ENCODE data around the gene PHETA2. TPM values are rescaled to one million over a fixed set of nuclear protein-coding genes. Genes with fewer than 3 reads are reported as not detected.
A peak's percentile ranks its signal among the peaks of the same experiment; 100 is the strongest.
"Not testable (repeated sequence)": the region's sequence is repeated elsewhere in the genome, so short reads cannot be mapped to it uniquely, and the experiment has no call there.

The PHETA2 gene
- total RNA-seq, 2 experiments from 2014 or later, result 3.6 to 4.5 TPM

DNA sequence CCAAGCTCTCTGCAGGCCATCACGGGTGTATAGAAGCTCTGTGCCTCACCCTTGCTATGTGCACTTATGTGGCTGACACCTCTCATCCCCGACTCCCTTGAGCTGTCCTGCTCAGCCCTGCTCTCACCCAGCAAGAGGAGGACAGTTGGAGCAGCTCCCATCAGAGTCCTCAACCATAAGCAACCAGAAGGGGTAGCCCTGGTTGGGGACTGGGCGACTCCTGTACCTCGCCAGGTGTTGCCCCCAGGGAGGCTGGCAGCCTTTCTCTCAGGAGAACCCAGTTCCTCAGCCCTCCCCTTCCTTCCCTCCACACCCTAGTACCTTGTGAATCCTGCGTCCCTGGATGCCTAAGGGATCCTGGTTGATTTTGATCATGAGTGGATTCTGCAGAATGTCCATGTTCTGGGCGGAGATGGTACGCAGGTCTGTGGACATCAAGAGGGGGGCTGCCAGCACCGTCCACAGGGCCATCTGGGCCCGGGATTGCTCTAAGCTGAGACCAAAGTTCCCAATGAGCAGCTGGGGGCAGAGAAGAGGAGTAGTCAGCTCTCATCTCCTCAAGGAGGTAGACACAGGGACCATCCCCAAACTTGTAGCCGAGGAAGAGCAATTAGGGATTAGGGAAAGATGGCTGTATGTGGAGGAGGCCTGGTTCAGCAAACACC, 11.4 kb upstream of the PHETA2 start:
- DNase-seq, result no peak
- Mint-ChIP-seq H3K36me3 (ENCODE audit: low read depth) (peaks cover 89% of the 10 kb centered on the region), H3K27ac (no peak overlapping the region), H3K4me1 (peaks cover 6% of the 10 kb centered on the region), H3K4me3 (no peak overlapping the region), H3K9me3 (peaks cover 6% of the 10 kb centered on the region), H3K27me3 (no peaks in the 10 kb centered on the region)
- ChIA-PET POLR2A (no interaction called here), CTCF (no interaction called here)

DNA sequence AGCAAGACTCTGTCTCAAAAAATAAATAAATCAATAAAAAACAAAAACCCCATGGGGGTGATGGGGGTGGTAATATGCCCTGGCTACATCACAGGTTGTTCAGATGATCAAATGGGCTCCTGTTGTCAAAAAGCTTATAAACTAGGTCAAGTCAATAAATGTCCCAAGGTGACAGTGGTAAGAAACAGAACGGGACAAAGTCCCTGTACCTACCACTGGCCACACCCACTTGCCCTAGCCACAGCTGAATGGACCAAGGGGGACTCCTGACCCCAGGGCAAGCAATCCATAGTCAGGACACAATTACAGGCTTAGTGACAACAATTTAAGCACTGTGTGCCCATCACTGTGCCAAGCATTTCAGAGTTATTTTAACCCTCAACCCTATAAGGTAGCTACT, 9.4 kb upstream of the PHETA2 start:
- no peak overlapping the region for H3K4me3 Mint-ChIP-seq

DNA sequence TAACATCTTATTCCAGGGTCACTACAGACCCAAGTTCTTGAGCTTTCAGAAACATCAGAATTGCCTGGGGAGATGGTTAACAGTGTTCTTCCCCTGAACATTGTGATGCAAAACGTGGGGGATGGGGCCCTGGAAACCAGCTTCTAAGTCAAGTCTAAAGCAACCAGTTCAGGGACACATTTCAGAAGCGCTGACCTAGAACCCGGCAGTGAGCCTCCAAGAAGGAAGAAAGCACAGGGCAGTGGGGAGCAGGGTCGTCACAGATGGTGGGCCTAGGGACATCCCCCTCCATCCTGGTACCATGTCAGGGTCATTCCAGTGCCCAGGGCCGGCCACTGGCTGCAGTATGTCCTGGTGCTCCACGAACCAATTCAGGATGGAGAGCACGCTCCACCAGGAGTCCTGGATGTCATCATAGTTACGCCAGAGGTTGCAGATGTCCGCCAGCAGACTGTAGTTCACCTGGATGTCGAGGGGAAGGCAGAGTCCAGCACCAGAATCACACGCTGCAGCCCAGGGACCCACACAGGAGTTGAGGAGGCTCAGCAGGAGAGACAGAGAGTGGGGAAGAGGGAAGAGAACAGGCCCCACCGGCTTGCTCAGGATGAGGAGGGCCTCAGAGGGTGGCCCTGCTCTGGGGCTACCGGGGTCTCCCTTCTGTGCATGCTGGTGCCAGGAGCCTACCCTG, 8.5 kb upstream of the PHETA2 start:
- CTCF ChIA-PET, result no interaction called here
- peaks cover 25% of the 10 kb centered on the region for H3K4me1 Mint-ChIP-seq
- H3K4me3 Mint-ChIP-seq, result no peak overlapping the region
- no peaks in the 10 kb centered on the region for H3K9me3 Mint-ChIP-seq
- POLR2A ChIA-PET, result interaction anchor here (1.0 to 1.4 kb wide), 2 partner anchors 15 to 23 kb away, joined by 3 to 4 read pairs; no protein-coding TSS in a partner anchor
- H3K27me3 Mint-ChIP-seq, result no peaks in the 10 kb centered on the region
- no peak for DNase-seq
- H3K27ac Mint-ChIP-seq, result no peak overlapping the region
- peaks cover 75% of the 10 kb centered on the region for H3K36me3 Mint-ChIP-seq (ENCODE audit: low read depth)

More for the DNA sequence above, 9.4 kb upstream of the PHETA2 start:
- H3K27me3 Mint-ChIP-seq, result no peaks in the 10 kb centered on the region
- no peak overlapping the region for H3K27ac Mint-ChIP-seq
- ChIA-PET POLR2A (interaction anchor here (0.8 to 1.4 kb wide), 3 partner anchors 16 to 33 kb away, joined by 3 to 4 read pairs (median 3); no protein-coding TSS in a partner anchor), CTCF (no interaction called here)
- H3K4me1 Mint-ChIP-seq, result peaks cover 18% of the 10 kb centered on the region
- H3K36me3 Mint-ChIP-seq (ENCODE audit: low read depth), result peaks cover 84% of the 10 kb centered on the region
- no peak for DNase-seq
- no peaks in the 10 kb centered on the region for H3K9me3 Mint-ChIP-seq

GRCh38 chr22:42066126-42066761, 7.8 kb upstream of the PHETA2 start:
- ChIA-PET CTCF (no interaction called here), POLR2A (no interaction called here)
- Mint-ChIP-seq H3K36me3 (ENCODE audit: low read depth) (peaks cover 68% of the 10 kb centered on the region), H3K4me1 (peaks cover 28% of the 10 kb centered on the region), H3K4me3 (no peak overlapping the region), H3K9me3 (no peaks in the 10 kb centered on the region), H3K27ac (no peak overlapping the region), H3K27me3 (no peaks in the 10 kb centered on the region)
- DNase-seq, result no peak

- H3K9me3 Mint-ChIP-seq, result no peaks in the 10 kb centered on the region
- H3K4me3 Mint-ChIP-seq, result no peak overlapping the region
- H3K27me3 Mint-ChIP-seq, result no peaks in the 10 kb centered on the region
- CTCF ChIA-PET, result no interaction called here
- H3K27ac Mint-ChIP-seq, result no peak overlapping the region
- H3K4me1 Mint-ChIP-seq, result peaks cover 34% of the 10 kb centered on the region
- POLR2A ChIA-PET, result no interaction called here
- peaks cover 61% of the 10 kb centered on the region for H3K36me3 Mint-ChIP-seq (ENCODE audit: low read depth)
- DNase-seq, result no peak
Observed at GRCh38 chr22:42066937-42067336, 7.1 kb upstream of the PHETA2 start.

- peaks cover 53% of the 10 kb centered on the region for H3K36me3 Mint-ChIP-seq (ENCODE audit: low read depth)
- H3K4me1 Mint-ChIP-seq, result peaks cover 39% of the 10 kb centered on the region
- POLR2A ChIA-PET, result interaction anchor here (1.1 to 4.5 kb wide), 2 partner anchors 23 to 268 kb away, joined by 3 to 55 read pairs; partner anchors contain the start of genes CCDC134 and NDUFA6
- DNase-seq, result no peak
- CTCF ChIA-PET, result no interaction called here
- H3K9me3 Mint-ChIP-seq, result no peaks in the 10 kb centered on the region
- no peaks in the 10 kb centered on the region for H3K27me3 Mint-ChIP-seq
- no peak overlapping the region for H3K27ac Mint-ChIP-seq
- H3K4me3 Mint-ChIP-seq, result no peak overlapping the region
Observed at GRCh38 chr22:42067671-42068251, 6.3 kb upstream of the PHETA2 start.

DNA sequence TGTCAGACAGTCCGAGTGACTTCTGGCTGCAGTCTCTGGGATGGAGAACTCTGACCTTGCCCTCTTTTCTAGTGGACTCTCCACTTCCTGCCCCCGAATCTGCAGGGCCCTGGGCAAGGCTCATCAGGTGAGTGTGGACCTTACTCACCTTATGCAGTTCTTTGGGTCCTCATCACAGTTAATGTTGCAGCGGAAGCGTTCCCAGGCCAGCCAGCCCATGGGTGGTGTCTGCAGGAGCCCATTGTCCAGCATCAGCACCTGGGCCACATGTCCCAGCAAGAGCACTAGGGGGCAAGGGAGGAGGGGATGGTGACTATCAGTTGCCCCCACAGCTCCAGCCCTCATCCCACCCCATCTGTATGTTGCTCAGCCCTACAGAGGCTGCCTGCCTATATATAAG, 5.8 kb upstream of the PHETA2 start:
- Mint-ChIP-seq H3K4me3 (no peak overlapping the region), H3K27ac (peak overlapping the region; percentile 44), H3K27me3 (no peaks in the 10 kb centered on the region), H3K4me1 (peaks cover 44% of the 10 kb centered on the region), H3K36me3 (ENCODE audit: low read depth) (peaks cover 48% of the 10 kb centered on the region), H3K9me3 (no peaks in the 10 kb centered on the region)
- ChIA-PET POLR2A (interaction anchor here (1.0 to 4.5 kb wide), 5 partner anchors 11 to 268 kb away, joined by 3 to 77 read pairs (median 17); partner anchors contain the start of genes CCDC134, CENPM, NDUFA6 and SMDT1), CTCF (no interaction called here)
- DNase-seq, result no peak

DNA sequence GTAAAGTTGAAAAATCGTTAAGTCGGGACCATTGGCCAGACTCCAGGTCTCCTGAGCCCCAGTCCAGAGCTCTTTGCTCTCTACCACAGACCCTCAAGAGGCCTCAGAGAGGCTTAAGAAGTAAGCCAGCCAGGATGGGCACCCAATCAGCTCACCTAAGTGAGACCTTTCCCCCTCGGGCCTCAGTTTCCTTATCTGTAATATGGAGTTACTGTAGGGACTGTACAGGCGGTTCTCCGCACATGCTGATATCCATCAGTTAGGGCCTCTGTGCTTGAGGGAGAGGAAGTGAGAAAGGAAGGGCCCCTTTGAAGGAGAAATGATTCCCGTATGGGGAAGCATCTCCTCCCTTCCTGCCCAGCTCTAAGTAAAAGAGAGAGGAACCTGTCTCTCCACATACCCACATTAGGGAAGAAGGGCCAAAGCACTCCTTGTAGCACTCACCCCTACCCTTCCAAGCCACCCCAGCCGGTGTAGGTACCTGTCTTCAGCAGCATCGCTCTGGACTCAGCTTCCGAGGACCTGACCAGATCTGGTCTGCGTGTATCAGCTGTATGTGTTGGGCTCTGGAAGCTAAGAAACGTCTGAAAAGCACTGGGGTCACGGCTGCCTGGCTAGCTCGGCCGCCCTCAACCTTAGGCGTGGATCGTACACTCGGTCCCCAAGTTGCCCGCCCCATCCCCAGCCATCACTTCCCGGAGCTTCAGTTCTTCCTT, 4.1 kb upstream of the PHETA2 start:
- H3K9me3 Mint-ChIP-seq, result no peaks in the 10 kb centered on the region
- peaks cover 53% of the 10 kb centered on the region for H3K4me1 Mint-ChIP-seq
- H3K27me3 Mint-ChIP-seq, result no peaks in the 10 kb centered on the region
- peaks cover 37% of the 10 kb centered on the region for H3K36me3 Mint-ChIP-seq (ENCODE audit: low read depth)
- peak overlapping the region; percentile 88 for H3K4me3 Mint-ChIP-seq
- ChIA-PET POLR2A (interaction anchor here (0.6 to 4.5 kb wide), 19 partner anchors 9 to 545 kb away, joined by 3 to 77 read pairs (median 4); partner anchors contain the start of genes CENPM, NDUFA6, POLDIP3 and SMDT1), CTCF (interaction anchor here (0.9 to 2.3 kb wide), 6 partner anchors 21 to 375 kb away, joined by 3 to 10 read pairs (median 4); partner anchors contain the start of gene NDUFA6)
- H3K27ac Mint-ChIP-seq, result peak overlapping the region; percentile 86
- DNase-seq, result no peak

DNA sequence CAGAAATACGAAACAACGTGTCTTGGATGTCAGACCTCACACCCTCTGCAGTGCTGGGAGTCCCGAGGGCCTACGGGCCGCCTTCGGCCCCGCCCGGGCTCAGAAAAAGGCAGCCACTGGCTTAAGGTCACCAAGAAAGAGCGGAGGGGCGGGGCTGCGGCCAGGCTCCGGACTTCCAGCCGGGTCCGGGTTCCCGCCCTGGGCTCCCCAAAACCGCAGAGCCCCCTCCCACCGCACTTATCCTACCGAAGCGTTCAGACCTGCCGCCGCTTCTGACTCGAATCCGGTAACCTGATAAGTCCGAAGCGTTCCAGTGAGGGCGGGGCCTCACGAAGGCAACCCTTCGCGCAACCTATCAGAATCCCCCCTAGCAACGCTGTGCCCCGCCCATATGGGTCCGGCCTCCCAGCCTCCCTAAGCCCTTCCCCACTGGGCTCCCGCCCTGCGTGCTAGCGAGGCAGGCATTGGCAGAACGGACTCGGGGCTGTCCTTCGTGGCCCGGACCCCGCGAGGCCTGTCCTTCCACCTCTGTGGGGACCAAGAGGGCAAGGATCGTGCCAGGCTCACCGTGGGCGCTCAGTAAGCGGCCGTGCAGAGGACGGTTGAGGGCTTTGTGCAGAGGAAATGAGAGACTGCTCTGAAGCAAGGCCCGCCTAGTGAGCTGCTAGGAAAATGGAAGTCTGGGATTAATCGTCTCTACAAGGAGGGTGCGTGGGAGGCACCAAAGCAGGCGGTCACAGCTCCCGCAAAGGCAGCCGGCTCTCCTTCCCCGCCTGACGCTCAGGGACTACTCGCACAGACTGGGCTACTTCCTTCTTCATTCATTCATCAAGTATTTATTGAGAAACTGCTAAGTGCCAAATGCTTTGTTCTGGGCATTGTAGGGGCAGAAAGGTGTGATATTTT, 3.3 kb upstream of the PHETA2 start, which contains the start of gene NAGA:
TSS of gene NAGA (minus strand) at position 296 of the 906 bp plus-strand sequence. CDS start 515 bp downstream, outside the sequence.
- ChIA-PET CTCF (interaction anchor here (0.9 to 2.3 kb wide), 6 partner anchors 9 to 374 kb away, joined by 3 to 10 read pairs (median 4); partner anchors contain the start of gene NDUFA6), POLR2A (interaction anchor here (1.2 to 4.5 kb wide), 14 partner anchors 9 to 373 kb away, joined by 3 to 77 read pairs (median 6); partner anchors contain the start of genes CENPM, NDUFA6, SMDT1 and WBP2NL)
- no peaks in the 10 kb centered on the region for H3K9me3 Mint-ChIP-seq
- DNase-seq, result peak; percentile 95
- H3K4me1 Mint-ChIP-seq, result peaks cover 55% of the 10 kb centered on the region
- no peaks in the 10 kb centered on the region for H3K27me3 Mint-ChIP-seq
- H3K4me3 Mint-ChIP-seq, result peak within 1 kb of the TSS; percentile 88
- H3K27ac Mint-ChIP-seq, result peak within 1 kb of the TSS; percentile 86
- peaks cover 31% of the 10 kb centered on the region for H3K36me3 Mint-ChIP-seq (ENCODE audit: low read depth)

DNA sequence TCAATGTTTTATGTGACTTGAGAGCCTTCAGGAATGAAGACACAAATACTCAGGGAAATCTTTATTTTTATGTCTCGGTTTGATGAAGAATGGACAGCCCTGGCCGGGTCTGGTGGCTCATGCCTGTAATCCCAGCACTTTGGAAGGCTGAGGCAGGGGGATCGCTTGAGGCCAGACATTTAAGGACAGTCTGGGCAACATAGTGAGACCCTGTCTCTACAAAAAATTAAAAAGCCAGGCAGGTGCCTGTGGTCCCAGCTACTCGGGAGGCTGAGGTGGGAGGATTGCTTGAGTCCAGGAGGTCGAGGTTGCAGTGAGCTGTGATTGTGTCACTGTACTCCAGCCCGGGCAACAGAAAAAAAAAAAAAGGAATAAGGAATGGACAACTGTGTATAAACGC, 2.5 kb upstream of the PHETA2 start:
- H3K36me3 Mint-ChIP-seq (ENCODE audit: low read depth), result peaks cover 26% of the 10 kb centered on the region
- not testable (repeated sequence) for H3K9me3 Mint-ChIP-seq, H3K27me3 Mint-ChIP-seq, DNase-seq
- CTCF ChIA-PET, result interaction anchor here (1.2 to 1.9 kb wide), 2 partner anchors 9 to 106 kb away, joined by 4 to 7 read pairs; no protein-coding TSS in a partner anchor
- peaks cover 55% of the 10 kb centered on the region for H3K4me1 Mint-ChIP-seq
- POLR2A ChIA-PET, result interaction anchor here (1.3 to 4.5 kb wide), 6 partner anchors 8 to 372 kb away, joined by 3 to 77 read pairs (median 14); partner anchors contain the start of genes NDUFA6, SMDT1 and WBP2NL
- H3K27ac Mint-ChIP-seq, result peak overlapping the region; percentile 86
- peak overlapping the region; percentile 88 for H3K4me3 Mint-ChIP-seq

- Mint-ChIP-seq H3K36me3 (ENCODE audit: low read depth) (peaks cover 19% of the 10 kb centered on the region), H3K4me1 (peaks cover 51% of the 10 kb centered on the region), H3K27ac (peak overlapping the region; percentile 58), H3K27me3 (no peaks in the 10 kb centered on the region), H3K9me3 (no peaks in the 10 kb centered on the region), H3K4me3 (peak overlapping the region; percentile 65)
- DNase-seq, result no peak
- ChIA-PET CTCF (no interaction called here), POLR2A (no interaction called here)
Observed at GRCh38 chr22:42072606-42073330, 1.3 kb upstream of the PHETA2 start.

Measured in activated CD4-positive, alpha-beta memory T cell treated with anti-CD3 and anti-CD28 coated beads, Interleukin-2, amount 10 ng/mL, durations not matched to agents 7 days and 5 days (primary cell).